ENCODE results near the gene GRIA2.

GRIA2 gene

GRCh38 chr4:157265281-157265680, 44.8 kb downstream of the GRIA2 start:
- no peak for DNase-seq

DNA sequence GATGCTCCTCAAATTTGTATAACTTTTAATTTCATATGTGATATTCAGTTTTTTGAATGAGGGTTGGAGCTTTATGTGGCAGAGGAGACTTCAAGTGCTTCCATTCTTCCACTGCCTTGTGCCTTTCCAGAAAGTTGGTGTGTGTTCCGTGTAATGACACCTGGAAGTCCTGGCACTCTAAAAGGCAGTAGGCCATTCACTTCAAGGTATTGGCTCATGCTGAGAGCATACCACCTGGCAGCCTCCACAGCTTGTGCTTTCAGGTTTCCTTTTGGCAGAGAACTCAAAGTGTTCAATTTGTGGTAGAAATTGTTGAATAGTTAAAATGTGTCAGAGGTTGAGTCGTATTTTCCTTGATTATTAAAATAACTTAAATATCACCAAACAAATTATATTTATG, 49.6 kb downstream of the GRIA2 start:
- DNase-seq, result no peak

DNA sequence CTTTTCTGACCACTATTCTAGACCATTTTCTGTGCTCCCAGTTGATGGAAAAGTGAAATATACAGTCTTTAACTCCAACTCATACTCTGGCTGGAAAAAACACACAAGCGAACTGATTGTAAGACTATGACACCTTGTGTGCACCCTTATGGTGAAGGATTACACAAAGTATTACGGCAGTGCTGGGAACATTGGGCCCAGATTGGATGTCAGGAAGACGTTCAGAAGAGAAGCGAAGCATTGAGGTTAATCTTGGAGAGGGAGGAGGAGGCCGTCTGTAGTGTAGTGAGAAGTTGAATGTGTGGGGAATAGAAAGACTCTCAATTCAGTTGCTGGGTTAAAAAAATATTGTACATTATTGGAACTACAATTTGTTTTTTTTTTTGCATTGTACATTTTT, 50.0 kb downstream of the GRIA2 start:
- no peak for DNase-seq

DNA sequence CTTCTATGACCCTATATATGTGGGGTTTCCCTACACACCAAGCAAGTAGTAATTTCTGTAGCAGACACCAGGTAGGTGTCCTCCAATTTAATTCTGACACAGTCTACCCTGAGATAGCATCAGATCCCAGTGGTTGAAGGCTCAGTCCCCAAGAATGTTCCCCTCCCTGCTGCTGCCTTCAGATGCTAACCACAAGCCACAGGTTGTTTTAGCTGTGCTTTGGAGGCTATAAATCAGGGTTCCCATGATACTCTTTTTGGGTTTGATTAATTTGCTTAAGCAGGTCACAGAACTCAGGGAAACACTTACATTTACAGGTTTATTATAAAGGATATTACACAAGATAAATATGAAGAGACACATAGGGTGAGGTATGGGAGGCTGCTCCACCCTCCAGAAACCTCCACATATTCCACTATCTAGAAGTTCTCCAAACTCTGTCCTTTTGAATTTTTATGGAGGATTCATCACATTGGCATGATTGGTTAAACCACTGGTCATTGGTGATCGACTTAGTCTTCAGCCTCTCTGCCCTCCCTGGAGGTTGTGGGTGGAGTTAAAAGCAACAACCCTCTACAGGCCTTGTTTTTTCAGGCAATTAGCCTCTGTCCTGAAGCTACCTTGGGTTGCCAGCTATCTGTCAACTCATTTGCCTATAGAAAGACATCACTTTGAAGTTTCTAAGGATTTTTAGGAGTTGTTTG, 50.8 kb downstream of the GRIA2 start:
- no peak for DNase-seq

- DNase-seq, result no peak
Measured at GRCh38 chr4:157280673-157281072, 60.1 kb downstream of the GRIA2 start.

GRCh38 chr4:157282019-157282418, 61.5 kb downstream of the GRIA2 start:
- no peak for DNase-seq

GRCh38 chr4:157287445-157287844, 66.9 kb downstream of the GRIA2 start:
- no peak for DNase-seq

DNA sequence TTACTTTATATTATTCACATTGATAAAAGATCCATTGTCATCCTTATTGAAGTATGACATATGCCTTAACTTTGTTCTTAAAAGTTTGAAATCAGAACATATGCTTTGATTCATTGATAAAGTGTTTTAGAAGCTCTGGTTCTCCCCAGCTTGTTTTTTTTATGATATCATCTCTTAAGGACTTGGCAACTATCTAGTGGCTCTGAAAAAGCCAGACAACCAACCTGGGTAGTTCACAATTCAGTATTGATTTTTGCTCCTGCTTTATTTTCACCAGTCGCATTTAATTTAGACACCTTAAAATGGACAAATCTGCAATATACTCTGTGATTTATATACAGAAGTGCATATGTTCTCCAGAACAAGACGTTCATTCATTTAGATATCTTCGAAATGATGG, 70.1 kb downstream of the GRIA2 start:
- no peak for DNase-seq

DNA sequence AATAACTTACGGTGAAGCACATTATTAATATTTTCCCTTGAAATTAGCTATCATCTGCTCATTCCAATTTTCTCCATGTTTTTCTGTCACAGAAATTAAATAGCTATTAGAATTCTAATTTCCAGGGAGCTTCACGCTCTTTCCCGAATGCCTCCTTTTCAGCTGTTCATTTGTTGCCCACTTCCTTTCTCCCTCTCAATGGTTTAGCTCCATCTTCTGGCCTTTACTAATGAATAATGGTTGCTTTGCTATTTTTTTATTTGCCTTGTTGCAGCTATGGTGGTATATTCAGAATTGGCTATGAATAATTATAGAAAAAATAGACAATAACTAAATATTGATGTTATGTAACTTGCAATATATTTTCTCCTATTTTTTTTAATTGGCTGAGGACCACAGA, 70.5 kb downstream of the GRIA2 start:
- no peak for DNase-seq

DNA sequence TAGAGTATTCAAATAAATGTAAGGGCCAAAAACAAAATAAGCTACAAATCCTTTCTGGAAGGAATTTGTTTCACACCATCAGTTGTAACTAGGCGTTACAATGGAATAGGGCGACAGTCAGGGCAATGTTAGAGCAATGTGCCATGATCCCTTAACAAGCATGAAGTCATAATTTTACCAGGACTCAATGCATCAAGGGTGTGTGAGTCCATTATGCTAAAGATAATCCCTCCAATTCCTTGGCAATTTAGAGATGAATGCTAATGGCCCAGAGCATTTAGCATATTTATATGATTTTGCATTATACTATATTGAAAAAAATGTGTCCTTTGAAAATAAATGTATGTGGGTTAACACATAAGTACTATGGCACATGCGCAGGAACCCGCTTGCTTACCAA, 73.1 kb downstream of the GRIA2 start:
- no peak for DNase-seq

DNA sequence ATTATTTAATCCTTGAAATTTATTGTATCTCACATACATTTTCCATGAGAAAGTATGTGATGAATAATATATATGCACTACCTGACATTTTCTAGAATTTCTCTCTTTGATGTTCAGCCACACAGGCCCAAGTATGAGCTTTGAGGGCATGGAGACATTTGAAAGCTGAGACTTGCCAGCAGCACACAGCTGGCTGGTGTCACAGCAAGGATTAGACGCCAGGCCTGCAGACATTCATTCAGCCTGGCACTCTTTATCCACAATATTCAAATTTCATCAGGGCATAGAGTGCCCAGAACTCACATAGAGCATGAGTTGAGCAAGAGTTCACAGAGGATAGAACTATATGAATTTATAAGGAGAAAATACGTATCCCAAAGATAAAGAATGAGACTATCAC, 74.0 kb downstream of the GRIA2 start:
- no peak for DNase-seq

DNA sequence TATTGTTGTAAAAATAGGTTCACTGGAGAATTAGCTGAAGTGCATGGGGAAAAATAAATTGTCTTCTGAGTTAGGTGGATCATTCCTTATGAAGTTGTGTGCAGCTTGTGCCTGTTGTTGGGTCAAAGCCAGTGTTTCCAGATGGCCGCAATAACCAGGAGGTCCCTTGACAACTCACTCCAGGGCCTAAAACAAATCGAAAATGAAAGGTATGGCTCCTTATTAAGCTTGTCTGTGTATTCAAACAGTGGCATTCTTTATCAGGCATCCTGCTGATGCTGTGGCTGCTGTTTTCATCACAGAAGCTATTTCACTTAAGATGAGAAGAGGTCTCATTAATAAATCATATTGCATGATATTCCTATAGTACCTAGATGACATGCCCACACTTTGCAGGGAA, 80.2 kb downstream of the GRIA2 start:
- no peak for DNase-seq

DNA sequence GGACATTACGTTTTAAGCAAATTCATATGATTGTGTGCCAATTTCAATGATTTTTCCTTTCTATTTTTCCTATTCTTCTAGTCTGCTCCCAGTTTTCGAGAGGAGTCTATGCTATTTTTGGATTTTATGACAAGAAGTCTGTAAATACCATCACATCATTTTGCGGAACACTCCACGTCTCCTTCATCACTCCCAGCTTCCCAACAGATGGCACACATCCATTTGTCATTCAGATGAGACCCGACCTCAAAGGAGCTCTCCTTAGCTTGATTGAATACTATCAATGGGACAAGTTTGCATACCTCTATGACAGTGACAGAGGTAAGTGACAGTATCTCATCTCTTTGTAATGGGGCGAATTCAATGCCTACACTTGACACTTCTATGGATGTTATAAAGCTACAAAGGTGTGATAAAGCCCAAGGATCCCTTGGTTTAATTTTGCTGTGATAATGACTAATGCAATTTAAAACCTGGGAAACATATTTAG, 83.0 kb downstream of the GRIA2 start:
- DNase-seq, result no peak

DNA sequence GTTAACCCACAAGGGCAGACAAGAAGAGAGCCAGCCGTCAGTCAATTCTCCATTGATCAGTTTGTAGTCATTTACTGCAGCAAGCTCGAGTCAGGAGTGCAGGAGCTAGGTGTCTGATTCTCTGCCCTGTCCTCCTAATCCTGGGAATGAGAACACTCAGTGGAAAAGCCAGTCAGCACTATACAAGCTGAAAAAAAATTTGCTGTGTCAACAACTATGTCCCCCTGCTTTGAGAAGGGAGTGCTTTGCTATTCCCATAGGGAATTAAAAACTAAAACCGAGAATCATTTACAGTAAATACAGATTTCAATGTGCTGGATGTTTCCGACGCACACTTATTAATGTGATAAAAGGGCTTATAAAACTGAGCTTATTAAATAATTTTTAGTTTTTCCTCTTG, 84.2 kb downstream of the GRIA2 start:
- DNase-seq, result no peak

DNA sequence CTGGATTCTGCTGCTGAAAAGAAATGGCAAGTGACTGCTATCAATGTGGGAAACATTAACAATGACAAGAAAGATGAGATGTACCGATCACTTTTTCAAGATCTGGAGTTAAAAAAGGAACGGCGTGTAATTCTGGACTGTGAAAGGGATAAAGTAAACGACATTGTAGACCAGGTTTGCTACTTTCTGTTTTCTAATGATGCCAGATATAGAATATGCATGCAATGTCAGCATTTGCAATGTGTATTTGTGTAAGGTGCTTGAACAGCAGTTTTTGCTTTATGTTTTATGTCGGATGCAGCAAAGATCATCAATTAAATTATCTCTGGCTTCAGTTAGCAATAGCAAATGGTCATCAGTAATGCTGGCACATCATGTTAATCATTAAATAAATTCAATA, 92.2 kb downstream of the GRIA2 start:
- DNase-seq, result no peak

DNA sequence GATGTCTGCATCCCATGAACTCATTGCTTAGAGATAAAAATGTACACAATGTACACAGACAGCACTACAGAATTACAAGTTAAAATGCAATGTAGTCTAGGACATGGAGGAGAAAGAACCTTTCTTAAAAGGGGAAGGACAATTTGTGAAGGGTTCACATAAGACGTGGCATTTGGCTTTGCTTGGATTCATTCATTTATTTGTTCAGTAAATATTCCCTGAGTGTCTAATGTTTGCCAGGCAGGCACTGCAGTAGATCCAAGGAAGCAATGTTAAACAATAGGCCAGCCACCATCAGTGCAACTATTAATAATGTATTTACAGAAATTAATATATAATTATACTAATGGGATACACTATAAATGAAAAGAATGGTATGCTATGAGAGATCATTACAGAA, 94.4 kb downstream of the GRIA2 start:
- DNase-seq, result no peak

DNA sequence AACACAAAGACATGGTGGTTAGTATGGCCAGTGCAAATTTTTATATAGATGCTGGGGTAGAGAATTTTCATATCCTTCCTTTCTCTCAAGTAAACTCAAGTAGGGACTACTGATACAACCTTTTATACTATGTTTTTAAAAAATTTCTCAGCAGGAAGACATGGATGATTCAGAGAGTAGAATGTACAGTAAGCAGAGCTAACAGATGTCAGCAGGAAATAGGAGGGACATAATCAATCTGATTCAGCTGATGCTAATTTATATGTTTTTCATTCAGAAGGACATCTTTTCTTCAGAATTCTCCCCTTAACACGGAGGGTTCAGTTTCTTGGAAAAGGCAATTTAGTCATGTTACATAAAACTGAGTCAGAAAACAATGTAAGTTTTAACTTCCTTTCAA, 95.4 kb downstream of the GRIA2 start:
- no peak for DNase-seq

DNA sequence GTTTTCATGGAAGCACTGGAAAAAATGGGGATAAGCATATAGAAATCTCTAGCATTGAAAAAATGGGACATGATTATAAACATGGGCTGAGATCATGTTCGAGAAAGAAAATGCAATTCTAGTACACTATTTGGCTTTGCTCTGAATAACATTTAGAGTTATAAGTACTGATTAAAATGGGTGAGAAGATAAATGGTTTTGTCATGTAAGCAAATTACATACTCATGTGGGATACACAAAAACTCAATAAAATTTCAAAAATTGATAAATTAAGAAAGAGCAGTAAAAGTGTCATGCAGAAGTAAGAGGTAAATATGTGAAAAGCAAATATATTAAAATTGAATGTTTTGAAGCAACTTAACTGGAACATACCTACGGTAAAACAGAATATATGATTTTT, 99.6 kb downstream of the GRIA2 start:
- no peak for DNase-seq

DNA sequence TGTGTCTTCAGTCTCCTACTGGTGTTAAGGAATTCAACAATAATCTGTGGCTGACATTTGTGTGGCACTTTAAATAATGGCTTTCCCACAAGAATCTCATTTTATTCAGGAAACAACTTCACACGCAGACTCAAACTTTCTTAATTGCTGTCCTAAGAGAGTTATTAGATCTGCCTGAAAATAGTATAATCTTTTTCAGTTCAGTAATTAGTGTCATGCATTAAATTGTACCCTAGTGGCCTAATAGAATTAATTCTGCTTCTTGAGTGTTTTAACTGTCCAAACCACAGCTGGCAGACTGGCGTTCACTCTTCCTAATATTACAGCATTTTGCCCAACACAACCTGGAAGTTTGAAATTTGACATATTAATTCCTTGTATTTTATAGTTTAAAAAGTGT, 107.1 kb downstream of the GRIA2 start:
- DNase-seq, result no peak

GRCh38 chr4:157357887-157358286, 137.4 kb downstream of the GRIA2 start:
- DNase-seq, result no peak

GRCh38 chr4:157358439-157358838, 137.9 kb downstream of the GRIA2 start:
- no peak for DNase-seq

GRCh38 chr4:157358851-157359250, 138.3 kb downstream of the GRIA2 start:
- DNase-seq, result no peak

DNA sequence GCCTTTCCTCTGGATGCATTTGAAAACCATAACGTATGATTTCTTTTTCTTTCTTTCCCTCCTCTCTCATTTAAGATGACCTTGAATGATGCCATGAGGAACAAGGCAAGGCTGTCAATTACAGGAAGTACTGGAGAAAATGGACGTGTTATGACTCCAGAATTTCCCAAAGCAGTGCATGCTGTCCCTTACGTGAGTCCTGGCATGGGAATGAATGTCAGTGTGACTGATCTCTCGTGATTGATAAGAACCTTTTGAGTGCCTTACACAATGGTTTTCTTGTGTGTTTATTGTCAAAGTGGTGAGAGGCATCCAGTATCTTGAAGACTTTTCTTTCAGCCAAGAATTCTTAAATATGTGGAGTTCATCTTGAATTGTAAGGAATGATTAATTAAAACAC, 142.8 kb downstream of the GRIA2 start:
- no peak for DNase-seq

GRCh38 chr4:157372154-157372553, 151.6 kb downstream of the GRIA2 start:
- DNase-seq, result no peak

DNA sequence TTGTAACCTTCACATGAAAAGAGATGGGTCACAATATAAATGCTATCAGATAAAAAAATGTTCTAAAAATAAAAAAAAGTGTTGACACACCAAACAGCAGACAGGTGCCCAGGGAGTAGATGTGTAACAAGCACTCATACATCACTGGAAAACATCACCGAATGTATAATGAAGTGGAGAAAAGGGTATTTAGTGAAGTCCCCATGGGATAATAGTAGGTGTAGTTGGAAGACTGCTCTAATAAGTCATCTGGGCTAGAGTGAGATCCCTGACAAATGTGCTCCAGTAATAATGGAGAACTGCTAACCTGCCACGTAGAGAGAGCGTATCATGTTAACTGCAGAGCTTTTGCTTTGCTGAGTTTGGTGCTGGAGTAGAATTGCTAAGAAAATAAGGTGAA, 152.0 kb downstream of the GRIA2 start:
- DNase-seq, result no peak

- no peak for DNase-seq
Measured at GRCh38 chr4:157389741-157390140, 169.2 kb downstream of the GRIA2 start.

Measured in activated effector memory CD4-positive, alpha-beta T cell treated with anti-CD3 and anti-CD28 coated beads, Interleukin-2, amount 50 U/mL, for 16 hours (primary cell).